Measurements from ENCODE around the gene MAPK6.
"Not testable (repeated sequence)": the region's sequence is repeated elsewhere in the genome, so short reads cannot be mapped to it uniquely, and the experiment has no call there.

MAPK6 gene

GRCh38 chr15:52082197-52083036 is 63.4 kb downstream of the MAPK6 start:
- DNase-seq, result no peak

- DNase-seq, result not testable (repeated sequence)
Measured at GRCh38 chr15:52083037-52083359, 64.0 kb downstream of the MAPK6 start.

GRCh38 chr15:52083603-52084002 is 64.6 kb downstream of the MAPK6 start:
- DNase-seq, result no peak

GRCh38 chr15:52085299-52085698 is 66.3 kb downstream of the MAPK6 start:
- DNase-seq, result no peak

GRCh38 chr15:52086011-52086786 is 67.2 kb downstream of the MAPK6 start:
- no peak for DNase-seq

- DNase-seq, result no peak
Measured at GRCh38 chr15:52090193-52090592, 71.2 kb downstream of the MAPK6 start.

GRCh38 chr15:52093167-52093538 is 74.1 kb downstream of the MAPK6 start:
- no peak for DNase-seq

GRCh38 chr15:52093539-52094510 is 74.8 kb downstream of the MAPK6 start:
- no peak for DNase-seq

GRCh38 chr15:52094811-52095584 is 76.0 kb downstream of the MAPK6 start:
- no peak for DNase-seq

- DNase-seq, result no peak
Measured at GRCh38 chr15:52095597-52096262, 76.7 kb downstream of the MAPK6 start.

GRCh38 chr15:52096536-52096935 is 77.5 kb downstream of the MAPK6 start:
- not testable (repeated sequence) for DNase-seq

GRCh38 chr15:52097180-52097579 is 78.2 kb downstream of the MAPK6 start:
- DNase-seq, result no peak

GRCh38 chr15:52098323-52098722 is 79.3 kb downstream of the MAPK6 start:
- no peak for DNase-seq

GRCh38 chr15:52099651-52100272 is 80.7 kb downstream of the MAPK6 start:
- DNase-seq, result no peak

- peak; percentile 50 for DNase-seq
Measured at GRCh38 chr15:52100807-52101442, 81.9 kb downstream of the MAPK6 start.

GRCh38 chr15:52101542-52102323 is 82.7 kb downstream of the MAPK6 start:
- DNase-seq, result no peak

- DNase-seq, result peak; percentile 33
Measured at GRCh38 chr15:52102463-52102862, 83.4 kb downstream of the MAPK6 start.

- peak; percentile 48 for DNase-seq
Measured at GRCh38 chr15:52103217-52104207, 84.5 kb downstream of the MAPK6 start.
